Adrenal gland (tissue), 5 donors: Measurements from ENCODE around the gene ETV3.

ENCODE experiments used
- CTCF ChIP-seq, 6 experiments: fragments of 450-650 bp in 4 of 6; fragments of 200-600 bp in 2 of 6; sonication (generic) in 1 of 6; IDR thresholded peaks; 1 replicate in 5 of 6; 2 replicates in 1 of 6; pipeline versions ENCODE4 v1.5.1 to v1.8.0; 2016 to 2021; ENCODE audit warnings: antibody characterized with exemption in 6 of 6, mild to moderate bottlenecking in 2 of 6, moderate library complexity in 1 of 6
- POLR2A ChIP-seq, 2 donors: fragments of 450-650 bp; IDR thresholded peaks; one replicate each; pipeline ENCODE4 v1.6.1; 2017; ENCODE audit warnings: antibody characterized with exemption in 2 of 2, mild to moderate bottlenecking in 2 of 2, moderate library complexity in 1 of 2
- donor health status: DM: no; HTN: no; CAD: no.

- TF ChIP-seq POLR2A (IDR thresholded peaks at IDR 0.05) = no peak
- TF ChIP-seq CTCF (IDR thresholded peaks at IDR 0.05) = no peak
These were observed 29.8 kb upstream of the ETV3 start for GRCh38 chr1:157168015-157168414.
